Keratinocyte (primary cell): Measurements from ENCODE around the gene ABCC11.

Experiments used
- EZH2 ChIP-seq: IDR thresholded peaks from one replicate; pipeline ENCODE4 v1.6.1; 2012; ENCODE audit warnings: inconsistent platforms, mild to moderate bottlenecking, low read length, moderate library complexity
- TF ChIP-seq, protein P1 (sequence below), 3 experiments: IDR thresholded peaks in 1 of 3; conservative IDR thresholded peaks in 1 of 3; optimal IDR thresholded peaks in 1 of 3; 2 replicates in 2 of 3; 3 replicates in 1 of 3; pipeline versions ENCODE3 to v1.5.1; 2011; ENCODE audit warnings: low read length in 3 of 3, mild to moderate bottlenecking in 3 of 3, moderate library complexity in 2 of 3, control low read depth in 1 of 3, inconsistent platforms in 1 of 3; ENCODE audit not compliant: insufficient read depth in 2 of 3; ENCODE audit errors: extremely low read depth in 1 of 3

DNA sequence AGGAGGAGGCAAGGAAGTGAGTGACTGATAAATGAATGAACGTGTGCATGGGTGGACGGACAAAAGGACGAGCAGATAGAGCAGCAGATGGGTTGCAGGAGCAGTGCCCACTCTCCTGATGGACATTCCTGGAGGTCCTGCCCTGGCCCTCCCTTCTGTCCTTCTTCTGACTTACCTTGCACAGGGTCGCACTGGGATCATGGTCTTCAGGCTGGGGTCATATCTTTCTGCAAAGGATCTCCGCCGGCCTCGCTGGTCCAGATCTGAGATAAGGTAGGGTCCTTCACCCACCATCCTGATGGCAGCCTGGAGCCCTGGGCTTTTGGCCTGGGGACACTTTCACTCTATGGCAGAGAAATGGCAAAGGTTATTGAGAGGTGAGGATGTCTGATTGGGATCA is 101.2 kb downstream of the ABCC11 start:
- TF ChIP-seq, protein P1, sequence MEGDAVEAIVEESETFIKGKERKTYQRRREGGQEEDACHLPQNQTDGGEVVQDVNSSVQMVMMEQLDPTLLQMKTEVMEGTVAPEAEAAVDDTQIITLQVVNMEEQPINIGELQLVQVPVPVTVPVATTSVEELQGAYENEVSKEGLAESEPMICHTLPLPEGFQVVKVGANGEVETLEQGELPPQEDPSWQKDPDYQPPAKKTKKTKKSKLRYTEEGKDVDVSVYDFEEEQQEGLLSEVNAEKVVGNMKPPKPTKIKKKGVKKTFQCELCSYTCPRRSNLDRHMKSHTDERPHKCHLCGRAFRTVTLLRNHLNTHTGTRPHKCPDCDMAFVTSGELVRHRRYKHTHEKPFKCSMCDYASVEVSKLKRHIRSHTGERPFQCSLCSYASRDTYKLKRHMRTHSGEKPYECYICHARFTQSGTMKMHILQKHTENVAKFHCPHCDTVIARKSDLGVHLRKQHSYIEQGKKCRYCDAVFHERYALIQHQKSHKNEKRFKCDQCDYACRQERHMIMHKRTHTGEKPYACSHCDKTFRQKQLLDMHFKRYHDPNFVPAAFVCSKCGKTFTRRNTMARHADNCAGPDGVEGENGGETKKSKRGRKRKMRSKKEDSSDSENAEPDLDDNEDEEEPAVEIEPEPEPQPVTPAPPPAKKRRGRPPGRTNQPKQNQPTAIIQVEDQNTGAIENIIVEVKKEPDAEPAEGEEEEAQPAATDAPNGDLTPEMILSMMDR (optimal IDR thresholded peaks at IDR 0.05 in 1 of 3, IDR thresholded peaks at IDR 0.05 in 1 of 3, conservative IDR thresholded peaks at IDR 0.05 in 1 of 3; ENCODE audit: extremely low read depth in 1 of 3, insufficient read depth in 2 of 3, low read length in 3 of 3): no peak
- no peak for TF ChIP-seq EZH2
